ENCODE results near the gene CCBE1. TPM values are rescaled to one million over a fixed set of nuclear protein-coding genes. Genes with fewer than 3 reads are reported as not detected.

Gene CCBE1
- total RNA-seq, 1 experiment from 2014 or later = 0.09 TPM

DNA sequence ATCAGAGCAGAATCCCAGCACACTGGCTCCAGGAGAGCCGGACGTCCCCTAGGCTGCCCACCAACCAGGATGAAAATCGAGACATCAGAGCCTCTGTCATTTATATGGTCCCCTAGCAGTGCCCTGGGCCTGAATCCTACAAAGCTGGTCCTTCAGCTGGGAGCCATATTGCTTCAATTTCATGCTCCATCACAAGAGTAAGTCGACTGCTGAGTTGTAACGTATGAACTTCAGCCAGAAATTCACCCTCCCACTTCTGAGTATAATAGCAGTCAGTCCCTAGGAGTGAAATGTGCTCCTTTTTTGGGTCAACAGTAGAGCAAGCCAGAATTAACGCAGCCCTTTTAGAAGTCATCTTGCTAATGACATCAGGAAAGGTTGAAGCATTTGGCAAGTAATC lies 126.4 kb downstream of the CCBE1 start:
- TF ChIP-seq CTCF (IDR thresholded peaks at IDR 0.05; ENCODE audit: insufficient read depth in 1 of 2, low read depth in 1 of 2, low read length in 1 of 2, severe bottlenecking in 1 of 2, unreplicated experiment in 1 of 2) = no peak
- Histone ChIP-seq H3K4me3 (ENCODE audit: low read depth, low read length) (no peak overlapping the region), H3K9me3 (no peaks in the 10 kb centered on the region), H3K4me1 (no peaks in the 10 kb centered on the region), H3K27me3 (replicated peaks; ENCODE audit: control insufficient read depth, insufficient read depth, low read length) (no peaks in the 10 kb centered on the region), H3K36me3 (ENCODE audit: control insufficient read depth, insufficient read depth, low read length) (no peaks in the 10 kb centered on the region)
- no peak overlapping the region for H3K27ac Mint-ChIP-seq (ENCODE audit: unreplicated experiment)
- ChIA-PET POLR2A (no interaction called here), CTCF (no interaction called here)
- no peaks in the 10 kb centered on the region for H3K36me3 Mint-ChIP-seq (ENCODE audit: insufficient read depth, unreplicated experiment)
- intact Hi-C loops (cut with micrococcal nuclease; ENCODE audit: unreplicated experiment) = no loop called here
- no peak overlapping the region for H3K4me3 Mint-ChIP-seq (ENCODE audit: unreplicated experiment)
- BruUV-seq (replicated peaks) = no TSS peak
- H3K9me3 Mint-ChIP-seq (ENCODE audit: unreplicated experiment) = no peaks in the 10 kb centered on the region
- no peak for DNase-seq
- H3K27me3 Mint-ChIP-seq (ENCODE audit: insufficient read depth, unreplicated experiment) = peaks cover 3% of the 10 kb centered on the region
- no peaks in the 10 kb centered on the region for H3K4me1 Mint-ChIP-seq (ENCODE audit: low read depth, unreplicated experiment)

DNA sequence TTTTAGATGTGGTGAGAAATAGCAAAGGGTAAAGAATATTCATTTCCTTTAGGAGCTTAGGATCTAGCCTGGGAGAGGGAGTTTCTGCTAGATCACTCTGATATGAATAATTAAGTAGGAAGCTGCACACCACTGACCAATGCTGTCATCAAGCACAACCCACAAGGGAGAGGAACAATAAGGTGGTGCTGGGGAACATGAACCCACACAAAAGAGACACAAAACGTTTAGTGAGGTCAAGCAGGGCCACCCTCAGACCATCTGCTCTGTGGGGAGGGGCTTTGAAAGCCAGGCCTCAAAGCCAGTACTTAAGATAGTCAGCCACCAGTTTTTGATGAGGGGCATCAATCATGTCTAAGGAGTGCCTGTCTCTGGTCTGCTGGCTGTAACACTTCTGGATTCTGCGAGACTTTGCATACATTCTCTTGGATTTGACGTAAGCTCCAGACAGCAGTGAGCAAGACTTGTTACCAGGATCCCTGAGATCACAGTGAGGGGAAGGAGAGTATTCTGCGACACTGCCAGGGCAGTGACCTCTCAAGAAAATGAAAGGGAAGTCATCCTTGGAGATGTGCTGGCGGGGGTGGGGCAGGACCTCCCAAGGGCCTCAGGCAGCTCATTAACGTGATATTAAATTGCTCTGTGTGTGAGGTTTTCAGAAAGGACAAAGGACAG lies 127.0 kb downstream of the CCBE1 start:
- Mint-ChIP-seq H3K36me3 (ENCODE audit: insufficient read depth, unreplicated experiment) (no peaks in the 10 kb centered on the region), H3K27me3 (ENCODE audit: insufficient read depth, unreplicated experiment) (peaks cover 3% of the 10 kb centered on the region), H3K4me1 (ENCODE audit: low read depth, unreplicated experiment) (no peaks in the 10 kb centered on the region), H3K9me3 (ENCODE audit: unreplicated experiment) (no peaks in the 10 kb centered on the region), H3K4me3 (ENCODE audit: unreplicated experiment) (no peak overlapping the region), H3K27ac (ENCODE audit: unreplicated experiment) (no peak overlapping the region)
- Histone ChIP-seq H3K4me1 (no peaks in the 10 kb centered on the region), H3K4me3 (ENCODE audit: low read depth, low read length) (no peak overlapping the region), H3K36me3 (ENCODE audit: control insufficient read depth, insufficient read depth, low read length) (no peaks in the 10 kb centered on the region), H3K27me3 (replicated peaks; ENCODE audit: control insufficient read depth, insufficient read depth, low read length) (no peaks in the 10 kb centered on the region), H3K9me3 (no peaks in the 10 kb centered on the region)
- POLR2A ChIA-PET = no interaction called here
- no peak for TF ChIP-seq CTCF (IDR thresholded peaks at IDR 0.05; ENCODE audit: insufficient read depth in 1 of 2, low read depth in 1 of 2, low read length in 1 of 2, severe bottlenecking in 1 of 2, unreplicated experiment in 1 of 2)
- BruUV-seq (replicated peaks) = no TSS peak
- intact Hi-C loops (cut with micrococcal nuclease; ENCODE audit: unreplicated experiment) = no loop called here
- CTCF ChIA-PET = no interaction called here
- no peak for DNase-seq

GRCh38 chr18:59569390-59569791 lies 127.8 kb downstream of the CCBE1 start:
- no peak overlapping the region for H3K4me3 ChIP-seq (ENCODE audit: low read depth, low read length)
- TF ChIP-seq CTCF (IDR thresholded peaks at IDR 0.05; ENCODE audit: insufficient read depth in 1 of 2, low read depth in 1 of 2, low read length in 1 of 2, severe bottlenecking in 1 of 2, unreplicated experiment in 1 of 2) = no peak
- Mint-ChIP-seq H3K27me3 (ENCODE audit: insufficient read depth, unreplicated experiment) (peaks cover 3% of the 10 kb centered on the region), H3K4me3 (ENCODE audit: unreplicated experiment) (no peak overlapping the region), H3K36me3 (ENCODE audit: insufficient read depth, unreplicated experiment) (no peaks in the 10 kb centered on the region), H3K9me3 (ENCODE audit: unreplicated experiment) (no peaks in the 10 kb centered on the region), H3K27ac (ENCODE audit: unreplicated experiment) (no peak overlapping the region), H3K4me1 (ENCODE audit: low read depth, unreplicated experiment) (no peaks in the 10 kb centered on the region)
- POLR2A ChIA-PET = no interaction called here
- no peaks in the 10 kb centered on the region for H3K9me3 ChIP-seq
- no peaks in the 10 kb centered on the region for H3K4me1 ChIP-seq
- intact Hi-C loops (cut with micrococcal nuclease; ENCODE audit: unreplicated experiment) = no loop called here
- no TSS peak for BruUV-seq (replicated peaks)
- H3K27me3 ChIP-seq (replicated peaks; ENCODE audit: control insufficient read depth, insufficient read depth, low read length) = no peaks in the 10 kb centered on the region
- CTCF ChIA-PET = no interaction called here
- no peak for DNase-seq
- no peaks in the 10 kb centered on the region for H3K36me3 ChIP-seq (ENCODE audit: control insufficient read depth, insufficient read depth, low read length)
